K562 treated with DMSO at 1 percent for 48 hours (cell line): ENCODE measurements around the gene MIER2. TPM values are rescaled to one million over a fixed set of nuclear protein-coding genes. Genes with fewer than 3 reads are reported as not detected.

Source experiments
- total RNA-seq: library from RNA; unstranded; fragments of 300-600 nt; gene quantifications from 2 replicates; pipeline ENCODE4 v1.2.3, GENCODE V29; 2022; ENCODE audit warnings: low replicate concordance; ENCODE audit errors: extremely low read depth

Gene MIER2
- not detected in 2 replicates for total RNA-seq

GRCh38 chr19:344625-345319 lies at the start of gene MIER2:
Gene MIER2, minus strand, starts transcription at chr19:344796. Its CDS starts 14 bp downstream, at chr19:344782.

GRCh38 chr19:291006-291521 lies 53.5 kb downstream of the MIER2 start, which contains the start of gene PLPP2:
Gene PLPP2, minus strand, starts transcription at chr19:291403. Its CDS starts 67 bp downstream, at chr19:291336.

Other genes with a start within 250 kb of the MIER2 start
- gene OR4F17, start 237.7 kb downstream of the MIER2 start, total RNA-seq: not detected in 2 replicates
- not detected in 2 replicates for gene PLPP2, start 53.4 kb downstream of the MIER2 start, total RNA-seq
- gene C2CD4C, start 64.4 kb upstream of the MIER2 start, total RNA-seq: not detected in 2 replicates
- not detected in 2 replicates for gene SHC2, start 116.2 kb upstream of the MIER2 start, total RNA-seq
- not detected in 2 replicates for gene MADCAM1, start 151.7 kb upstream of the MIER2 start, total RNA-seq
- gene TPGS1, start 162.7 kb upstream of the MIER2 start, total RNA-seq: not detected in 2 replicates
- gene CDC34, start 187.0 kb upstream of the MIER2 start, total RNA-seq: not detected in 2 replicates
- gene GZMM, start 199.3 kb upstream of the MIER2 start, total RNA-seq: not detected in 2 replicates
- 1,430 and 1,506 TPM in 2 replicates for gene BSG, start 227.8 kb upstream of the MIER2 start, total RNA-seq
- not detected in 2 replicates for gene HCN2, start 245.1 kb upstream of the MIER2 start, total RNA-seq